ENCODE measurements around the gene MRGPRG.

- TF ChIP-seq CTCF (IDR thresholded peaks at IDR 0.05) = no peak
- no peak for TF ChIP-seq ZFX (IDR thresholded peaks at IDR 0.05; ENCODE audit: borderline replicate concordance)
These were observed 13.1 kb downstream of the MRGPRG start for GRCh38 chr11:3205261-3206155.
